Stomach (tissue), 4 donors: ENCODE results near the gene DCD.

ENCODE experiments used
- EP300 ChIP-seq: sonication (generic); formaldehyde crosslinking; IDR thresholded peaks from one replicate; pipeline ENCODE4 v1.6.1; 2017; ENCODE audit warnings: antibody characterized with exemption
- POLR2A ChIP-seq, 4 donors: fragments of 450-650 bp; IDR thresholded peaks; one replicate each; pipeline ENCODE4 v1.6.1; 2016; ENCODE audit warnings: antibody characterized with exemption in 4 of 4, control low read depth in 2 of 4, mild to moderate bottlenecking in 1 of 4, moderate library complexity in 1 of 4
- POLR2AphosphoS5 ChIP-seq, 3 donors: sonication (generic); formaldehyde crosslinking; IDR thresholded peaks; one replicate each; pipeline ENCODE4 v1.6.1; 2016; ENCODE audit warnings: antibody characterized with exemption in 3 of 3
- TF ChIP-seq, protein P1 (sequence below), 7 experiments: fragments of 450-650 bp in 4 of 7; fragments of 200-600 bp in 3 of 7; sonication (generic) in 3 of 7; IDR thresholded peaks; one replicate each; pipeline ENCODE4 v1.5.1; 2016 to 2019; ENCODE audit warnings: antibody characterized with exemption in 7 of 7, control low read depth in 2 of 7, mild to moderate bottlenecking in 1 of 7

DNA sequence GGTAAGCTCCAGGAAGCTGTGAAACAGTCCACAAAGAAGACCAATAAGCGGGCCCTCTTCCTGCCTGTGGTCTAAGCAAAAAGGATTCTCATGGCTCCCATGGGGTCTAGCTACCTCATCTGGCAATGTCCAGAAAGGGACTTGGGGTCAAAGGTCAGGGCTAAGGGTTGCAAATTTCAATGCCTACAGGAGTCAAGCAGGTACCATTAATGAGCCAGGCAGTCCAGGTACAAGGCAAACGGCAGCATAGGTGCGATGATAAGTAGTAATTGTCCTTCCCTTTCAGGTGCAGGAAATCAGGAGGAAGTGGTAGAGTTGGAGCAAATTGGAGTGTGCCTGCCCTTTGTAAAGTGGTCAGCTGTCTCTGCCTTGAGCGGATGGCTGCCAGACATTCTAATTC is 7.1 kb downstream of the DCD start:
- TF ChIP-seq POLR2A (IDR thresholded peaks at IDR 0.05) (no peak), POLR2AphosphoS5 (IDR thresholded peaks at IDR 0.05) (no peak), EP300 (no peak)
- TF ChIP-seq, protein P1, sequence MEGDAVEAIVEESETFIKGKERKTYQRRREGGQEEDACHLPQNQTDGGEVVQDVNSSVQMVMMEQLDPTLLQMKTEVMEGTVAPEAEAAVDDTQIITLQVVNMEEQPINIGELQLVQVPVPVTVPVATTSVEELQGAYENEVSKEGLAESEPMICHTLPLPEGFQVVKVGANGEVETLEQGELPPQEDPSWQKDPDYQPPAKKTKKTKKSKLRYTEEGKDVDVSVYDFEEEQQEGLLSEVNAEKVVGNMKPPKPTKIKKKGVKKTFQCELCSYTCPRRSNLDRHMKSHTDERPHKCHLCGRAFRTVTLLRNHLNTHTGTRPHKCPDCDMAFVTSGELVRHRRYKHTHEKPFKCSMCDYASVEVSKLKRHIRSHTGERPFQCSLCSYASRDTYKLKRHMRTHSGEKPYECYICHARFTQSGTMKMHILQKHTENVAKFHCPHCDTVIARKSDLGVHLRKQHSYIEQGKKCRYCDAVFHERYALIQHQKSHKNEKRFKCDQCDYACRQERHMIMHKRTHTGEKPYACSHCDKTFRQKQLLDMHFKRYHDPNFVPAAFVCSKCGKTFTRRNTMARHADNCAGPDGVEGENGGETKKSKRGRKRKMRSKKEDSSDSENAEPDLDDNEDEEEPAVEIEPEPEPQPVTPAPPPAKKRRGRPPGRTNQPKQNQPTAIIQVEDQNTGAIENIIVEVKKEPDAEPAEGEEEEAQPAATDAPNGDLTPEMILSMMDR (IDR thresholded peaks at IDR 0.05): no peak
